Measurements from ENCODE around the gene DNAH17. TPM values are rescaled to one million over a fixed set of nuclear protein-coding genes. Genes with fewer than 3 reads are reported as not detected.

DNAH17 gene
- total and polyA plus RNA-seq, 2 of the 13 experiments (the other 11 are each of a cell fraction or from before 2014, with no cell fraction given), result 0.86 to 1.6 TPM

- no TSS peak for BruUV-seq (replicated peaks)
- Histone ChIP-seq H3K27ac (ENCODE audit: extremely low read length, insufficient read depth, low read length) (no peak overlapping the region), H3K9ac (ENCODE audit: insufficient read depth, low read depth, low read length) (no peak overlapping the region), H3K36me3 (replicated peaks in 1 of 2; ENCODE audit: control insufficient read depth in 1 of 2, insufficient read depth in 2 of 2, low read length in 2 of 2) (no peaks in the 10 kb centered on the region), H3K4me3 (replicated peaks in 1 of 3; ENCODE audit: insufficient read depth in 1 of 3, low read depth in 2 of 3, low read length in 3 of 3) (no peak overlapping the region), H3K4me1 (ENCODE audit: insufficient read depth, low read length) (peaks cover 14% of the 10 kb centered on the region), H3K9me3 (ENCODE audit: low read length) (no peaks in the 10 kb centered on the region), H2AFZ (ENCODE audit: low read length) (no peak overlapping the region), H3K27me3 (ENCODE audit: control insufficient read depth in 1 of 2, insufficient read depth in 2 of 2, low read length in 2 of 2) (peaks cover 2 to 65% of the 10 kb centered on the region in 2 experiments; a peak in 4 of 5 replicates), H3K79me2 (ENCODE audit: insufficient read depth, low read length) (no peaks in the 10 kb centered on the region), H3K4me2 (ENCODE audit: low read depth, low read length) (no peak overlapping the region), H4K20me1 (ENCODE audit: insufficient read depth, low read length) (no peaks in the 10 kb centered on the region)
- in situ Hi-C loops (cut with HindIII; ENCODE audit: extremely low pct_ligation_motif_present, low pct_unique_long_range_greater_than_20kb), result loop anchor here (10.0 kb wide), 1 partner anchor 114 kb away; no protein-coding TSS in a partner anchor
- TF ChIP-seq FLYWCH1 (CRISPR knock-in tag; IDR thresholded peaks at IDR 0.05), result no peak
- no peak for TF ChIP-seq SMARCE1 (IDR thresholded peaks at IDR 0.05; ENCODE audit: borderline replicate concordance)
- no peak for FAIRE-seq
- intact Hi-C loops (cut with micrococcal nuclease; ENCODE audit: unreplicated experiment), result loop anchor here (10.0 kb wide), 1 partner anchor 304 kb away; no protein-coding TSS in a partner anchor
- WGBS (ENCODE audit: low lambda C conversion rate), result 61% methylated on average over 10 of the region's 15 CpGs
- POLR2A ChIA-PET, result no interaction called here
- DNase-seq (ENCODE audit: low spot score), result no peak
- ATAC-seq, result no peak
- CTCF ChIA-PET (ENCODE audit: low intra/inter-chr PET ratio, low total read pairs), result no interaction called here
Measured at GRCh38 chr17:78490673-78491072, 86.5 kb downstream of the DNAH17 start.

GRCh38 chr17:78490156-78490555 is 87.0 kb downstream of the DNAH17 start:
- POLR2A ChIA-PET, result no interaction called here
- FAIRE-seq (no peak), ATAC-seq (no peak), DNase-seq (ENCODE audit: low spot score) (no peak)
- peaks cover 2 to 65% of the 10 kb centered on the region in 2 experiments; a peak in 4 of 5 replicates for H3K27me3 ChIP-seq (ENCODE audit: control insufficient read depth in 1 of 2, insufficient read depth in 2 of 2, low read length in 2 of 2)
- TF ChIP-seq ZNF12 (CRISPR knock-in tag; IDR thresholded peaks at IDR 0.05), result no peak
- 0 out of 2 replicates have a peak, but pooled peaks have one; percentile 14 for TF ChIP-seq ZBTB33 (CRISPR knock-in tag; IDR thresholded peaks at IDR 0.05)
- H3K9ac ChIP-seq (ENCODE audit: insufficient read depth, low read depth, low read length), result no peak overlapping the region
- no peak overlapping the region for H2AFZ ChIP-seq (ENCODE audit: low read length)
- no peaks in the 10 kb centered on the region for H3K9me3 ChIP-seq (ENCODE audit: low read length)
- H3K4me3 ChIP-seq (replicated peaks in 1 of 3; ENCODE audit: insufficient read depth in 1 of 3, low read depth in 2 of 3, low read length in 3 of 3), result no peak overlapping the region
- H3K36me3 ChIP-seq (replicated peaks in 1 of 2; ENCODE audit: control insufficient read depth in 1 of 2, insufficient read depth in 2 of 2, low read length in 2 of 2), result no peaks in the 10 kb centered on the region
- H3K4me1 ChIP-seq (ENCODE audit: insufficient read depth, low read length), result peaks cover 14% of the 10 kb centered on the region
- no peak overlapping the region for H3K27ac ChIP-seq (ENCODE audit: extremely low read length, insufficient read depth, low read length)
- CTCF ChIA-PET (ENCODE audit: low intra/inter-chr PET ratio, low total read pairs), result no interaction called here
- no TSS peak for BruUV-seq (replicated peaks)
- no peaks in the 10 kb centered on the region for H4K20me1 ChIP-seq (ENCODE audit: insufficient read depth, low read length)
- in situ Hi-C loops (cut with HindIII; ENCODE audit: extremely low pct_ligation_motif_present, low pct_unique_long_range_greater_than_20kb) (loop anchor here (10.0 kb wide), 1 partner anchor 115 kb away; no protein-coding TSS in a partner anchor), intact Hi-C loops (cut with micrococcal nuclease; ENCODE audit: unreplicated experiment) (loop anchor here (10.0 kb wide), 1 partner anchor 305 kb away; no protein-coding TSS in a partner anchor)
- 58% methylated on average over 10 of the region's 10 CpGs for WGBS (ENCODE audit: low lambda C conversion rate)
- H3K79me2 ChIP-seq (ENCODE audit: insufficient read depth, low read length), result no peaks in the 10 kb centered on the region
- H3K4me2 ChIP-seq (ENCODE audit: low read depth, low read length), result no peak overlapping the region

Measured in HepG2 (cell line).